ENCODE measurements around the gene MTMR12.

Gene MTMR12

DNA sequence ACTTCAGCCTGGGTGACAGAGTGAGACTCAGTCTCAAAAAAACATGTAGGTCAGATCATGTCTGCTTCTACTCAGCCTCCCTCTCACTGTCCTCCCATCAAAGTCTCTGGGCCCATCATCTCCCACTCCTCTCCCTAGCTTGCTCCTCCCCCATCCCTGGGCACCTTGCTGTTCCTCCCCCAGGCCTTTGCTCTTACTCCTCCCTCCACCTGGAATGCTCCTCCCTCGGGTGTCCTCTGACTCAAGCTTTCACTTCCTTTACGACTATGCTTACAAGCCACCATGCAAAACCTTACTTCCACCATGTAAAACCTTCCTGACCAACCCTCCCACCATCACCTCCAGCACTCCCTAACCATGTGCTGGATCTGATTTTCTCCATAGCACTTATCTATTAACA lies 51.5 kb downstream of the MTMR12 start:
- peaks cover 56% of the 10 kb centered on the region for H3K36me3 Mint-ChIP-seq (ENCODE audit: low read depth)
- H3K9me3 Mint-ChIP-seq: no peaks in the 10 kb centered on the region
- H3K4me1 Mint-ChIP-seq: peaks cover 8% of the 10 kb centered on the region
- ATAC-seq: peak; percentile 89
- no peak overlapping the region for H3K4me3 Mint-ChIP-seq
- peak; percentile 26 for DNase-seq
- no peaks in the 10 kb centered on the region for H3K27me3 Mint-ChIP-seq
- H3K27ac Mint-ChIP-seq: peak overlapping the region; percentile 57

DNA sequence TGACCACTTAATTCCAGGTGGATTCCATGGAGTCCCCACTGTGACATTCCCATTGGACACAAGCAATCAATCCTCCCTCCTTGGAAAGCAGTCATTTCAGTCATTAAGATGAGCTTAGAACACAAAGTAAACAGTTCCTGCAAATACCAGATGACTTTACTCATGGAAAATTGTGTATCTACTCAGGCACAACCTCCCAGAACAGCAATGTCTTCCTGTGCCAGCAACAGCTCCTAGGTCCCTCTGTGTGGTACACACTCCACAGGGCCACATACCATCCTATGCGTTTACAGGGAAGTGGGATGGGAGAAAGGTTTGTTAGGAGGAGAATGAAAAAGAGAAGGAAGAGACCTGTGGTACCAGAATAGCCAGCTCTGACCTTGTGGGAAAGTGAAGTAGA lies 53.7 kb downstream of the MTMR12 start:
- Mint-ChIP-seq H3K4me3 (no peak overlapping the region), H3K4me1 (peaks cover 8% of the 10 kb centered on the region), H3K36me3 (ENCODE audit: low read depth) (peaks cover 47% of the 10 kb centered on the region), H3K27ac (no peak overlapping the region), H3K27me3 (no peaks in the 10 kb centered on the region), H3K9me3 (no peaks in the 10 kb centered on the region)
- DNase-seq (no peak), ATAC-seq (no peak)

DNA sequence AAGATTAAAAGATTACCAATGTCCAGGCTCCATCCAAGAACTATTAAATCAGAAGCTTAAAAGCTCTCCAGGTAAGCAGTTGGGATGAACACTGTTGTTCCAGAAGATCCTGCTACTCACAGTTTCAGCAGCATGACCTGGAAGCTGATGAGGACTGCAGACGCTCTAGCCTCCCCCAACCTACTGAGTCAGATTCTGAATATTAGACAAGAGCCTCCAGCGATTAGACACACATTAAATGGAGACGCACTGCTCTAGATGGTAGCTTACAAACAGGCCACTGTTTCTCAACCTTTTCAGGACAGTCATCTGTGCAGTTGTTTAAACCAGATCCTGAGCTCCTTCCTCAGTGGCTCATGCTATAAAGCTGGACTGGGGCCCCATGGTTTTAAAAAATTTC lies 54.3 kb downstream of the MTMR12 start:
- H3K36me3 Mint-ChIP-seq (ENCODE audit: low read depth): peaks cover 47% of the 10 kb centered on the region
- ATAC-seq: no peak
- no peak overlapping the region for H3K4me3 Mint-ChIP-seq
- no peak overlapping the region for H3K27ac Mint-ChIP-seq
- no peak for DNase-seq
- peaks cover 8% of the 10 kb centered on the region for H3K4me1 Mint-ChIP-seq
- H3K9me3 Mint-ChIP-seq: no peaks in the 10 kb centered on the region
- H3K27me3 Mint-ChIP-seq: no peaks in the 10 kb centered on the region

DNA sequence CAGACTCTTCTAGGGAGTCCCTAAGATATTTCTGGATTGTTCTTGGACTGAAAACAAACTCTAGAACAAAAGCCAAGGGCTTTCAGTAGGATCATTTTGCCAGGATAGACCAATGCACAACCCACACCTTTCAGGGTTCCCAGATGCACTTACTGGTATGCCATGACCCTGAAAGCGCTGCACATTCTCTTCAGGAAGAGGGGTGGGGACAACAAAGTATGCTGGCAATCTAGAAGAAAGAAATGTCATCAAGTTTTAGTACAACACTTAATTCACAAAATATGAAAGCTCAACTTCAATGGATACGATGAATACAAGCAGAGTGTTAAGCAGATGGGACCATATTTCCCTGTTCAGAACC lies 57.2 kb downstream of the MTMR12 start:
- Mint-ChIP-seq H3K36me3 (ENCODE audit: low read depth) (peaks cover 31% of the 10 kb centered on the region), H3K9me3 (no peaks in the 10 kb centered on the region), H3K27ac (no peak overlapping the region), H3K4me1 (no peaks in the 10 kb centered on the region), H3K4me3 (no peak overlapping the region), H3K27me3 (no peaks in the 10 kb centered on the region)
- DNase-seq (no peak), ATAC-seq (no peak)

DNA sequence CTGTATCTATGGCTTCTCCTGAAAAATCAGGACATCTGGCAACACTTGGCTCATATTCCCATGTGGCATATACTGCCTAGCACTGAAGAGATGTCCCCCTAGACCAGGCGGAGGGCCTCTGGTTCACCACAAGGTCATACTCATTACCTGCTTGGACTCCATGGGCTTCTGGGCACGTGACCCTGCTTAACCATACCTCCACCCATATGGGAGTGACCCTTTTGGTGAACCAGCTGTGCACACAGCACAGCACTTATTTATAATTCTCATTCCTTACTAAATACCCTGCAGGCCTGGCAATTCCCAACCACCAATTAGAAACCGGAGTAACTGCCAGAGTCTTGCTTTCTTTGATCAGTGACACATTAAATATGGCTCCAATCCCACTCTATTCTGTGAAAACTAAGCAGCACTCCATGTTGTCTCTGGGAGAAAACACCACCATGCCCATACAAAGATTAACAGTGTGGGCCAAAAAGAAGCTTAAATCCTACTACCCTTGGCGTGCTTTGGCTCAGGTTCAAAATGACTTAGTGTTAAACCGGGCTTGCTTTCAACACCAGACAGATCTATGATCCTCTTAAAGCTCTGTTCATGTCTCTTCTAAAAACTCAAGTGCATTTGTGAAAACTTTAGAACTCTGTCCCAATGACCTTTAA lies 57.7 kb downstream of the MTMR12 start:
- H3K27me3 Mint-ChIP-seq: no peaks in the 10 kb centered on the region
- peaks cover 31% of the 10 kb centered on the region for H3K36me3 Mint-ChIP-seq (ENCODE audit: low read depth)
- H3K9me3 Mint-ChIP-seq: no peaks in the 10 kb centered on the region
- no peak overlapping the region for H3K27ac Mint-ChIP-seq
- no peak overlapping the region for H3K4me3 Mint-ChIP-seq
- no peaks in the 10 kb centered on the region for H3K4me1 Mint-ChIP-seq
- DNase-seq: no peak
- no peak for ATAC-seq

DNA sequence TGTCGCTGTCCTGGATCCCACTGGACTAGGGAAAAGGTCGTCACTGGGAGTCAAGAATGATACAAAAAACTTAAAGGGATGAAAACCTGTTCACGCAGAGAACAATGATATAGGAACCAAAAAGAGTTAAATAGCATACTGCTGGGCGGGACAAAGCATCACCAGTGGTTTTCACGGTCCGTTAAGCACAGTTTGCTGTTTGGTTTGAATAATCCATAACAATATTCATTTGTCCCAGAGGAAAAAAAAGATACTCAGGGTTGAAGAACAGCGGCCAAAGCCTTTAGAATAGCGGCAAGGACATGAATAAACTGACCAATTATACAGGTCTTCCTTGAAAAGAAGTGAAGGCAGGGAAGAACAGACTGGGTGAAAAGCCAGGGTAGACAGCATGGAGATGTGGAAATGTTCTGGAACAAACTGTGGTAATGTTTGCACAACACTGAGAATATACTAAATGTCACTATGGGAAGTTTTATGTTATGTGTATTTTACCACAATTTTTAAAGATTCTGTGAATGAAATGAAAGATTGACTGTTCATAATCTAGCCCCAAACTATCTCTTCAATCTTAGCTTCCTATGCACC lies 60.8 kb downstream of the MTMR12 start:
- Mint-ChIP-seq H3K27ac (no peak overlapping the region), H3K4me1 (no peaks in the 10 kb centered on the region), H3K9me3 (no peaks in the 10 kb centered on the region), H3K4me3 (no peak overlapping the region), H3K36me3 (ENCODE audit: low read depth) (peaks cover 44% of the 10 kb centered on the region), H3K27me3 (no peaks in the 10 kb centered on the region)
- ATAC-seq: no peak
- no peak for DNase-seq

DNA sequence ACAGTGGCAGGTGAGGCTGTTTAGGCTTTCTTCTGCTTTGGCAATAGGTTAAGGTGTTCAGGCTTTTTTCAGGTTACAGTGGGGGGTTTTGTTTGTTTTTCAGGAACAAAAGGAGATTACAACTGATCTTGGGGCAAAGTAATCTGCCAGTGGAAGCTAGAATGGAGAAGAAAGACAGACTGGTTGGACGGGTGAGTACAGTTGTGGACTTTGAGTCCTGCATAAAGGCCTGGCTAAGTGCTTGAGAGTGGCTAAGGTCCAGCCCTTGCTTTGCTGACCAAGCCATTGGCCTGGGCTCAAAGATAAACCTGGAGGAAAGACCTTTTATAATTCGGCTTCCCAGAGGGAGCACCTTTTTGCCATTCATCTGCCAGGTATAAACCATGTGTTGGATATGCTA lies 63.1 kb downstream of the MTMR12 start:
- DNase-seq: no peak
- H3K27ac Mint-ChIP-seq: peak overlapping the region; percentile 14
- no peaks in the 10 kb centered on the region for H3K4me1 Mint-ChIP-seq
- H3K27me3 Mint-ChIP-seq: no peaks in the 10 kb centered on the region
- no peak overlapping the region for H3K4me3 Mint-ChIP-seq
- no peaks in the 10 kb centered on the region for H3K9me3 Mint-ChIP-seq
- H3K36me3 Mint-ChIP-seq (ENCODE audit: low read depth): peaks cover 46% of the 10 kb centered on the region
- no peak for ATAC-seq

DNA sequence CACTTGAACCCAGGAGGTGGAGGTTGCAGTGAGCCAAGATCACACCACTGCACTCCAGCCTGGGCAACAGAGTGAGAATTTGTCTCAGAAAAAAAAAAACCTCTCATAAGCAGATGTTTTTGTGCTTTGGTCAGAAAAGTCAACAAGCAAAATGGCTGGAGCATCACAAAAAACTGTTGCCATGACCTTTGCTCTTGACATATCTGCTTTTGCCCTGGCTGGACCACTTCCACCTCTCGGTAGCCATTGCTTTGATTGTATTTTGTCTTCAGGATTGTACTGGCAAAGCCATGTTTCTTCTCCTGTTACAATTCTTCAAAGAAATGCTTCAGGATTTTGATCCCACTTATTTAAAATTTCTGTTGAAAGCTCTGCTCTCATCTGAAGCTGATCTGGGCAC lies 67.0 kb downstream of the MTMR12 start:
- peaks cover 56% of the 10 kb centered on the region for H3K36me3 Mint-ChIP-seq (ENCODE audit: low read depth)
- H3K4me1 Mint-ChIP-seq: no peaks in the 10 kb centered on the region
- no peak overlapping the region for H3K27ac Mint-ChIP-seq
- H3K4me3 Mint-ChIP-seq: no peak overlapping the region
- ATAC-seq: no peak
- no peaks in the 10 kb centered on the region for H3K9me3 Mint-ChIP-seq
- H3K27me3 Mint-ChIP-seq: no peaks in the 10 kb centered on the region
- DNase-seq: no peak

DNA sequence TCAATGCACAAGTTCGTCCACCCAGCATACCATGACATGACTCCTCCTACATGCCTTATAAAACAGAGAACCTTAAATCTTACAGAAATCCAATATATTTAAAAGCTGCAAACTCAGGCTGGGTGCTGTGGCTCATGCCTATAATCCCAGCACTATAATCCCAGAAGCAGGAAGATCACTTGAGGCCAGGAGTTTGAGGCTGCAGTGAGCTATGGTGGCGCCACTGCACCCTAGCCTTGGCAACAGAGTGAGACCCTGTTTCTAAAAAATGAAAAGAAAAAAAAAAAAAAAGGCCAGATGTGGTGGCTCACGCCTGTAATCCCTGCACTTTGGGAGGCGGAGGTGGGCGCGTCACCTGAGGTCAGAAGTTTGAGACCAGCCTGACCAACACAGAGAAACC lies 68.7 kb downstream of the MTMR12 start:
- H3K27ac Mint-ChIP-seq: no peak overlapping the region
- no peaks in the 10 kb centered on the region for H3K9me3 Mint-ChIP-seq
- ATAC-seq: no peak
- H3K4me1 Mint-ChIP-seq: no peaks in the 10 kb centered on the region
- H3K36me3 Mint-ChIP-seq (ENCODE audit: low read depth): peaks cover 47% of the 10 kb centered on the region
- no peaks in the 10 kb centered on the region for H3K27me3 Mint-ChIP-seq
- DNase-seq: no peak
- H3K4me3 Mint-ChIP-seq: no peak overlapping the region

DNA sequence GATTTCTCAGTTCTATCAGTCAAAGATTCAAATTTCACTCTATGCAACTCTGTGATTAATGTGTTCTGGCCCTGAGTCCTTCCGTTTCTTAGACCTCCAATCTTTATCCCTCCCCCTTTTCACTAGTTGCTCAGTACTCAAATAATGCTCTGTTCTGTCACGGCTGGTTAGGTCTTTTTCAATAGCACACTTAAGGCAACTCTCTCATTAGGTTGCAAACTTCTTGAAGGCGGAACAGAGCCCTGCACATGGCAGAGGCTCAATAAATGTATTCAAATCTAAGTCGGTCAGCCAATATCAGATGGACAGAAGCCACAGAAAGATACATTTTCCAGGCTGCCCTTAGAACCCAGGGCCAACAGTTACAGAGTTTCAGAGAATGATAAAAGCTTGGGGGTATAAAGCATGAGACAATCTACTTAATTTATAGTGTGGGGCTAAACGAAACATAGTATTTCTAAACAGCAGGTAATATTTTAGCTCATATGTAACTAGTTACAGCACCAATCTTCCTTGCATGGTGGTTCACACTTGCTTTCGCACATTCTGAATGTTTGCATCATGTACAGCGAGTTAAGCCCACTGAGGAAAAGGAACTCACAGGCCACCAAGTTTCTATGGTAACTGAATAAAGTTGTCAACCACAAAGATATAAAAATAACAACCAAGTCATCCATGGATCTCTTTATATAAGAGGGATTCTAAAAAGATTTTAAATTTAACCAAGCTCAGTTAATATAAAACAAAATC lies 71.5 kb downstream of the MTMR12 start:
- ATAC-seq (no peak), DNase-seq (no peak)
- H3K27me3 Mint-ChIP-seq: no peaks in the 10 kb centered on the region
- H3K27ac Mint-ChIP-seq: no peak overlapping the region
- H3K36me3 Mint-ChIP-seq (ENCODE audit: low read depth): peaks cover 34% of the 10 kb centered on the region
- H3K9me3 Mint-ChIP-seq: no peaks in the 10 kb centered on the region
- no peak overlapping the region for H3K4me3 Mint-ChIP-seq
- H3K4me1 Mint-ChIP-seq: no peaks in the 10 kb centered on the region

DNA sequence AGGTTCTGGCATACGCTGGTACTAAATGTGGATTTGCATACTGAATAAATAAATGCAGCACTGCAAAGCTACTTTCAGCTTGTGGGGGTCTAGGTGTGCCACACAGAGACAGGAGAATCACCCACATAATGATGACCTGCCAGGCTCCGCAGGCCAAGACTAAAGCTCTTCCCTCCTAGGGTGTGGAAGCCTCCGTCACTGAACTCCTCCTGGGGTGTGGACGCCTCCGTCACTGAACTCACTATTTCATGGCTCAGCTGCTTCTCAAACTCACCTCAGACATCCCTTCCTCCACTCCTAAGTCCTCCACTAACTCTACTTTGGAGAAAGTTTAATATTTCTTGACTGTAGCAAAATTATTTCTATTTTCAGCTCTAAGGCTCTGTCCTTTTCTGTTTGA lies 73.4 kb downstream of the MTMR12 start:
- no peak overlapping the region for H3K4me3 Mint-ChIP-seq
- no peak for DNase-seq
- H3K27me3 Mint-ChIP-seq: no peaks in the 10 kb centered on the region
- H3K9me3 Mint-ChIP-seq: no peaks in the 10 kb centered on the region
- ATAC-seq: no peak
- no peaks in the 10 kb centered on the region for H3K4me1 Mint-ChIP-seq
- H3K27ac Mint-ChIP-seq: no peak overlapping the region
- H3K36me3 Mint-ChIP-seq (ENCODE audit: low read depth): peaks cover 34% of the 10 kb centered on the region

DNA sequence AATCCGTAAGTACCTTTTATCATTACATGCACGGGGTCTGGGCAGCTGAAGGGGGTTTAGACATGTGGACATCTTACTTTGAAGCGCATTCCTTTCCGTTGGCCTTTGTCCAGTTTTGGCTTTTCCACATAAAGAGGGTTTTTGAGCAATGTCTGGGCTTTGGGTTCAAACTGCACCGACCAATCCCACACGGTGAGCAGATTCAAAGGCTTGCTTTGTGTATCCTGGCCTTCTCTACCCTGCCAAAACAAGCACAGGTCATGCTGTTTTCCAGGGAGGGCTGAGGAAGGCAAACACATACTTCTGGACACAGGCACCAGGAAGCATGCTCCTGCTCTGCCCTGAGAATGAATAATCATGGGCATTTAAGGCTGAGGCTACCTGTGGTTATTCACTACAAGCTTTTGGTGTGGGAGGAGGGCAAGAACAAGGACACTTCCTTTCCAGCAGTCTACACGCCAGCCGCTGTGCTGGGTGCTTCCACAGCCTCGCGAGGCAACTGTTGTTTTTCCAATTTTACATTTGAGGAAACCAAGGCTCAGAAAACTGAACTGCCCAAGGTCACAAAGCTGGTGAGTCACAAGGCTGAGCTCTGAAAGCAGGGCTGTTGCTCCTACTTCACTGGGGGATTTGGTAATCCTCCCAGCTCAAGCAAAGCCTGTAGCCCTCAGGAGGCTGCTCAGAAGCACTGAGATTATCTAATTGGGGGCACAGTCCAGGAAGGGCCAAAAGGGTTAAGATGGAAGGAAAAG lies 78.9 kb downstream of the MTMR12 start:
- Mint-ChIP-seq H3K4me3 (no peak overlapping the region), H3K9me3 (no peaks in the 10 kb centered on the region), H3K4me1 (peaks cover 19% of the 10 kb centered on the region), H3K27me3 (no peaks in the 10 kb centered on the region), H3K27ac (no peak overlapping the region), H3K36me3 (ENCODE audit: low read depth) (peaks cover 30% of the 10 kb centered on the region)
- no peak for ATAC-seq
- no peak for DNase-seq

DNA sequence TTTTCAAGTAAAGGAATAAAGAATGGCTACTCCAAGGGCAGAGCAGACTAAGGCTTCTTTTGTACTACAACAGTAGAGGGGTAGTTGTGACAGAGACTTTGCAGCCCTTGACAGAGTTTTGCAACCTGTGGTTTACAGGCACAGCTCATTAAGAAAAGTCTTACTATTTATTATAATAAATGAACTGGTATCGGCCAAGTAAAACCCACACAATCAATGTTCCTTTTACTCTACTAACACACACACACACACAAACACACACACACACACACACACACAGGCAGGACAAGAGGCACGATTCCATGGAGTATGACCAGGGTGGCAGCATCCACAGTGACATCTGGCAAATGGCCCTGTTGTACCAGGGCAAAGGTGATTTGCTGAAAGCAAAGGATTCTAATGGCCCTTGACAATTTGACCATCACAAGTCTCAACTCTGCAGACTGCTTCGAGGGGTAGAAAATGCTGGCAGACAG lies 79.5 kb downstream of the MTMR12 start:
- Mint-ChIP-seq H3K9me3 (no peaks in the 10 kb centered on the region), H3K4me1 (peaks cover 22% of the 10 kb centered on the region), H3K27me3 (no peaks in the 10 kb centered on the region), H3K36me3 (ENCODE audit: low read depth) (peaks cover 27% of the 10 kb centered on the region), H3K27ac (no peak overlapping the region), H3K4me3 (no peak overlapping the region)
- no peak for ATAC-seq
- no peak for DNase-seq

DNA sequence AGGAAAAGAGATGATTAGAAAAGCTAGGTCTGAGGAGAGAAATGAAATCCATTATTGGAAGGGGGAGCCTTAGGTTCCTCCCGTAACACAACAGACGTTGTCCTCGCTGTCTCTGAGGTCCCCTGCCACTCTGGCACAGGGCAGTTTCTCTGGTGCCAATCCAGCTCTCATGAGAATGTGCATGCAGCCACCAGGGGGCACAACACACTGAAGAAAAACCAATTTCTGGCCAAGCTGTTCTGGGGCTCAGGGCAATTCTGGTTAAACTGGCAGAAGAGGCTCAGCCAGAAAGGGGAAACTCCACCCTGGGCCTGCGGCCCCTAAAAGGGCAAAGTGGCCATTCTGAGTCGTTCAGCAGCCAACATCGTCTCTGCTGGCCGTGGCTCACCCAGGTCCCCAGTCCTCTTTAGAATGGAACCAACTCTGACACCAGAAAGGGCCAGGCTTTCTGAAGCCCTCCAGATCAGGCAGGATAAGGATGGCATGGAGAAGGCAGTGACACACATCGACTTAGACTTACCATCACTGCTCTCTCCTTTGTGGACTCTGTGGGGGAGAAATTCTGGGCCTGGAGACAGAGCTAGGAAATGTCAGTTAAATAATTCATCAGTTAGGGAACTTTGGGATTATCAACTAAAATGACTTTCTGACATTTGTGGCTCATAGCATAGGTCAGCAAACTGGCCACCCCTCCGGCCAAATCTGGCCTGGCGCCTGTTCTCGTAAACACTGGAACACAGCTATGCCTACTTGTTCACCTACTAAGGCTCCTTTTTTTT lies 80.1 kb downstream of the MTMR12 start:
- peak; percentile 81 for ATAC-seq
- no peak overlapping the region for H3K4me3 Mint-ChIP-seq
- peaks cover 27% of the 10 kb centered on the region for H3K36me3 Mint-ChIP-seq (ENCODE audit: low read depth)
- H3K27me3 Mint-ChIP-seq: no peaks in the 10 kb centered on the region
- DNase-seq: peak; percentile 80
- H3K9me3 Mint-ChIP-seq: no peaks in the 10 kb centered on the region
- H3K4me1 Mint-ChIP-seq: peaks cover 22% of the 10 kb centered on the region
- peak overlapping the region; percentile 60 for H3K27ac Mint-ChIP-seq
